Neural crest cell (in vitro differentiated cells): ENCODE results near the gene TSPAN14. TPM values are rescaled to one million over a fixed set of nuclear protein-coding genes. Genes with fewer than 3 reads are reported as not detected.
"Not testable (repeated sequence)": the region's sequence is repeated elsewhere in the genome, so short reads cannot be mapped to it uniquely, and the experiment has no call there.

Source experiments
- DNase-seq: peaks from one replicate; pipeline ENCODE4 v3.0.0; 2021; ENCODE audit warnings: low read depth, mixed read lengths, low spot score
- H3K27ac Mint-ChIP-seq: one replicate; pipeline ENCODE4 v1.8.0; 2021; ENCODE audit warnings: mild to moderate bottlenecking, mixed read lengths; ENCODE audit not compliant: unreplicated experiment
- H3K27me3 Mint-ChIP-seq: 2 replicates; pipeline ENCODE4 v1.8.0; 2021; ENCODE audit warnings: low read depth, mild to moderate bottlenecking, mixed read lengths
- H3K36me3 Mint-ChIP-seq: 2 replicates; pipeline ENCODE4 v1.8.0; 2021; ENCODE audit warnings: low read depth, mild to moderate bottlenecking, mixed read lengths
- H3K4me1 Mint-ChIP-seq: 2 replicates; pipeline ENCODE4 v1.8.0; 2021; ENCODE audit warnings: mixed read lengths
- H3K4me3 Mint-ChIP-seq: one replicate; pipeline ENCODE4 v1.8.0; 2021; ENCODE audit warnings: mild to moderate bottlenecking, mixed read lengths
- H3K9me3 Mint-ChIP-seq: 2 replicates; pipeline ENCODE4 v1.8.0; 2021; ENCODE audit warnings: mixed read lengths
- CTCF ChIP-seq: fragments of 200-600 bp; sonication (generic); conservative IDR thresholded peaks from 2 replicates; pipeline ENCODE4 v1.5.0; 2021; ENCODE audit warnings: antibody characterized with exemption, mild to moderate bottlenecking
- total RNA-seq: library from RNA; stranded (reverse); gene quantifications from 2 replicates; pipeline ENCODE4 v1.2.1, GENCODE V29; 2021

TSPAN14 gene
- total RNA-seq, 1 donor from 2014 or later: 140 TPM

GRCh38 chr10:80477813-80478212 lies 23.7 kb downstream of the TSPAN14 start:
- Mint-ChIP-seq H3K4me1 (peaks cover 47% of the 10 kb centered on the region), H3K9me3 (peaks cover 6% of the 10 kb centered on the region), H3K27me3 (no peaks in the 10 kb centered on the region), H3K36me3 (peaks cover 34% of the 10 kb centered on the region), H3K27ac (no peak overlapping the region), H3K4me3 (no peak overlapping the region)
- TF ChIP-seq CTCF: no peak
- no peak for DNase-seq

GRCh38 chr10:80480373-80480772 lies 26.3 kb downstream of the TSPAN14 start:
- not testable (repeated sequence) for DNase-seq, H3K4me3 Mint-ChIP-seq, H3K27me3 Mint-ChIP-seq, H3K27ac Mint-ChIP-seq, H3K9me3 Mint-ChIP-seq
- peaks cover 29% of the 10 kb centered on the region for H3K36me3 Mint-ChIP-seq
- H3K4me1 Mint-ChIP-seq: peaks cover 45% of the 10 kb centered on the region

DNA sequence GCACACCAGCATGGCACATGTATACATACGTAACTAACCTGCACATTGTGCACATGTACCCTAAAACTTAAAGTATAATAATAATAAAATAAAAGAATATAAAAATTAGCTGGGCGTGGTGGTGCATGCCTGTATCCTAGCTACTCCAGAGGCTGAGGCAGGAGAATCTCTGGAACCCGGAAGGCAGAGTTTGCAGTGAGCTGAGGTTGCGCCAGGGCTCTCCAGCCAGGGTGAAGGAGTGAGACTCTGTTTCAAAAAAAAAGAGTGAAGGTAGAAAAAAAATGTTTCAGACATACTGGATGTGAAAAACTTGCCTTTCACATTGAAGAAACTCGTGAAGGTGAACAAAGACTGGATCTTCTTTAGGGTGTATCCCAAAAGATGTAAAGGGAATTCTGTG lies 26.7 kb downstream of the TSPAN14 start:
- peaks cover 6% of the 10 kb centered on the region for H3K9me3 Mint-ChIP-seq
- TF ChIP-seq CTCF: no peak
- H3K4me1 Mint-ChIP-seq: peaks cover 50% of the 10 kb centered on the region
- no peak for DNase-seq
- H3K4me3 Mint-ChIP-seq: no peak overlapping the region
- peaks cover 29% of the 10 kb centered on the region for H3K36me3 Mint-ChIP-seq
- H3K27ac Mint-ChIP-seq: no peak overlapping the region
- H3K27me3 Mint-ChIP-seq: no peaks in the 10 kb centered on the region

DNA sequence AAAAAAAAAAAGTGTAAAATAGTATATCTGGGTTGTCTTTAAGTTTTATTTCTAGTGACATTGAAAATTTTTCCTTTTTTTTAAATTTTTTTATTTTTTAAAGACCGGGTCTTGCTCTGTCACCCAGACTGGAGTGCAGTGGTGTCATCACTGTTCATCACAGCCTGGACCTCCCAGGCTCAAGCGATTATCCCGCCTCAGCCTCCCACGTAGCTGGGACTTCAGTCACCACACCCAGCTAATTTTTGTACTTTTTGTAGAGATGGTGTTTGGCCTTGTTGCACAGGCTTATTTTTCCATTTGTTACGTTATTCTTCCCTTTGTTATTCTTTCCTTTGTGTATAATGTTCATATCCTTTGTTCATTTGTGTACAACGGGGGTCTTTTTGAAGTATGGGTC lies 30.1 kb downstream of the TSPAN14 start:
- Mint-ChIP-seq H3K4me1 (peaks cover 68% of the 10 kb centered on the region), H3K27ac (no peak overlapping the region), H3K4me3 (no peak overlapping the region), H3K9me3 (no peaks in the 10 kb centered on the region), H3K27me3 (no peaks in the 10 kb centered on the region), H3K36me3 (peaks cover 9% of the 10 kb centered on the region)
- TF ChIP-seq CTCF: no peak
- no peak for DNase-seq

GRCh38 chr10:80484676-80485075 lies 30.6 kb downstream of the TSPAN14 start:
- peaks cover 11% of the 10 kb centered on the region for H3K36me3 Mint-ChIP-seq
- peaks cover 68% of the 10 kb centered on the region for H3K4me1 Mint-ChIP-seq
- no peak for TF ChIP-seq CTCF
- H3K27ac Mint-ChIP-seq: no peak overlapping the region
- no peak for DNase-seq
- H3K4me3 Mint-ChIP-seq: no peak overlapping the region
- H3K27me3 Mint-ChIP-seq: no peaks in the 10 kb centered on the region
- H3K9me3 Mint-ChIP-seq: no peaks in the 10 kb centered on the region

GRCh38 chr10:80485076-80485945 lies 31.2 kb downstream of the TSPAN14 start:
- peaks cover 66% of the 10 kb centered on the region for H3K4me1 Mint-ChIP-seq
- DNase-seq: no peak
- TF ChIP-seq CTCF: no peak
- no peaks in the 10 kb centered on the region for H3K9me3 Mint-ChIP-seq
- H3K36me3 Mint-ChIP-seq: peaks cover 14% of the 10 kb centered on the region
- no peaks in the 10 kb centered on the region for H3K27me3 Mint-ChIP-seq
- peak overlapping the region; percentile 57 for H3K4me3 Mint-ChIP-seq
- peak overlapping the region; percentile 96 for H3K27ac Mint-ChIP-seq
